HK-2 (cell line): Measurements from ENCODE around the gene MFSD2B.
A peak's percentile ranks its signal among the peaks of the same experiment; 100 is the strongest.
"Not testable (repeated sequence)": the region's sequence is repeated elsewhere in the genome, so short reads cannot be mapped to it uniquely, and the experiment has no call there.

ENCODE experiments used
- DNase-seq: peaks from one replicate; pipeline ENCODE4 v3.0.0-alpha.2; 2018; ENCODE audit not compliant: unreplicated experiment

Gene MFSD2B, protein sequence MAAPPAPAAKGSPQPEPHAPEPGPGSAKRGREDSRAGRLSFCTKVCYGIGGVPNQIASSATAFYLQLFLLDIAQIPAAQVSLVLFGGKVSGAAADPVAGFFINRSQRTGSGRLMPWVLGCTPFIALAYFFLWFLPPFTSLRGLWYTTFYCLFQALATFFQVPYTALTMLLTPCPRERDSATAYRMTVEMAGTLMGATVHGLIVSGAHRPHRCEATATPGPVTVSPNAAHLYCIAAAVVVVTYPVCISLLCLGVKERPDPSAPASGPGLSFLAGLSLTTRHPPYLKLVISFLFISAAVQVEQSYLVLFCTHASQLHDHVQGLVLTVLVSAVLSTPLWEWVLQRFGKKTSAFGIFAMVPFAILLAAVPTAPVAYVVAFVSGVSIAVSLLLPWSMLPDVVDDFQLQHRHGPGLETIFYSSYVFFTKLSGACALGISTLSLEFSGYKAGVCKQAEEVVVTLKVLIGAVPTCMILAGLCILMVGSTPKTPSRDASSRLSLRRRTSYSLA

DNA sequence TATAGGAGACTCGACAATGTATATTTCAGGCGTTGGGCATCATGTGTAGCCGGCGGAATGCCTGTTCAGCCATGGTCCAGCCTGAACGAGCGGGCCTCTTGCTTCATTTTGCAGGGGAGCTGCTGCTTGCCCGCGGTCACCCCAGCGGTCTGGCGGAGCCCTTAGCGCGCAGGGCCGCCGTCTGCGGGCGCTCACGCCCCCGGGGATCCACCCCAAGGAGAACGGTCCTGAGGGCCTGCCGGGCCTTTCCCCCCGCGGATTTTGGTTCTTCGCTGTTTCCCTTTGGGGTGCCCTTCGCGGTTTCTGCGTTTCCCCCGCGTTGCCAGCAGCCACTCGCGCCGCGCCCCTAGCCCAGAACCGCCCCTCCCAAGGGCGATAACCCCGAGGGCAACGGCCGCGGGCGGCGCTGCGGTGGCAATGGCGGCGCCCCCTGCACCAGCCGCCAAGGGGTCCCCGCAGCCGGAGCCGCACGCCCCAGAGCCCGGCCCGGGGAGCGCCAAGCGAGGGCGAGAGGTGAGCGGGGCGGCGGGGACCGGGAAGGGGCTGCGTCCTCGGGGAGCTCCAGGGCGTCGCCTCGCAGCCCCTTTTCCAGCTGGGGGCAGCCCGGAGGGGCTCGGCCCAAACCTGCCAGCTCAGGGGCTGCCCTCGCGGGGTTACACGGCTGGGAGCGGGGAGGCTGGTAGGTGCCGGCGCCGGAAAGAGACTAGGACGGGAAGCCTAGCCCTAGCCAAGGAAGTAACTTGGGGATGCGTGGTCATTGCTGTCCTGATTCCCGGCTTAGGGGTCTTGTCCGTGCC, at the start of gene MFSD2B:
MFSD2B (plus strand) TSS at position 406 of the 797 bp plus-strand sequence; CDS start at position 418, 12 bp downstream.
- no peak for DNase-seq

DNA sequence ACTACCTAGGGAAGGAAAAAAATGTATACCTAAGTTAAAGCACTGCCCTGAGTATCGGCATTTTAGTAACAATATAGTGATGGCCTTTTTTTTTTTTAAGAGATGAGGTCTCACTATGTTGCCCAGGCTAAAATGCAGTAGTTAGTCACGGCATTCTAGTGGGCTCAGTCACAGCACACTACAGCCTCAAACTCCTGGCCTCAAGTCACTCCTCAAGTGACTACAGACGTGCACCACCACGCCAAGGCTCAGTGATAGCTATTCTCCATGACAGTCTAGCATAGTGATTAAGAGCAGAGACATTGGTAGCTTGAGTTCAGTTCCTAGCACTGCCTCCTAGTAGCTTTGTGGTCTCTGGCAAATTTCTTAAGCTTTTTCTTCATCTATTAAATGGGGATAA, 42.0 kb upstream of the MFSD2B start:
- no peak for DNase-seq

DNA sequence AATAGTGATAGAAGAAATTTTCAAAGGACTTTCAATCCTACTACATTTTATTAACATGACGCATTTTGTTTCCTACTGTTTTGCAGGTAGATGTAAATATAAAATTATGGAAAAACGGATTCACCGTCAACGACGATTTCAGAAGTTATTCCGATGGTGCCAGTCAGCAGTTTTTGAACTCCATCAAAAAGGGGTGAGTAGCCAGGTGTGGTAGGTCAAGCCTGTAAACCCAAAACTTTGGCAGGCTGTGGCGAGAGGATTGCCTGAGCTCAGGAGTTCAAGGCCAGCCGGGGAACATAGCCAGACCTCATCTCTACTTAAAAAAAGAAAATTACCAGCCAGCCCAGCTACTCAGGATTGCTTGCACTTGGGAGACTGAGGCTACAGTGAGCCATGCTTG, 33.0 kb upstream of the MFSD2B start:
- DNase-seq, result no peak

DNA sequence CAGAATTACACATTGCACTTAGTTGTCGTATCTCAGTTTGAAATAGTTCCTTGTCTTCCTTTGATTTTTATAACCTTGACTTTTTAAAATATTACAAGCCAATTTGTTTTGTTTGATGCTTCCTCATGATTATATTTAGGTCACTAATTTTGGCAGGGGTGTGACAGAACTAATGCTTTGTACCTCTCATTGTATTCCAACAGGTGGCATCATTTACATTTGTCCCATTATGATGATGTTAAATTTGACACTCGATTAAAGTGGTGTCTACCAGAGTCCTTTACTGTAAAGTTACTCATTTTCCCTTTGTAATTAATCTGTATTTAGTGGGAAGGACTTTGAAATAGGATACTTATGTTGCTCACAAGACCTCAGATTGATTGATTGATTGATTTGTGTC, 21.5 kb upstream of the MFSD2B start:
- DNase-seq, result no peak

DNA sequence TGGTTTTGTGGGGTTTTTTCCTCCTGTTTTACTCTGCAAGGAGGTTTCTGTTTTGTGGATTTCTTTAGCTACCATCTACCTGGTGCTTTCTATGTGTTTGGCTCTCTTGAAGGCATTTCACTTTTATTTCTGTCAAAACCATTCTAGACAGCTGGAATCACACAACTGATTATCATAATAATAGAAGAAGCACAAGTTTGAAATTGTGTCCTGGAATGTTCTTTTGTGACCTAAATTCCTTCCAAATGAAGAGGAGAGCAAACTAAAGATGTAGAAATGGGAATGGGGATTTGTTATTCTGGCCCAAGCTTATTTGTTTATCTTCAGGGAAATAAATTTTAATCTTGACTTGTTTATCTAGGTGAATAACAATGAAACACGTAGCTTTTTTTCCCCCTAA, 17.0 kb upstream of the MFSD2B start:
- no peak for DNase-seq

DNA sequence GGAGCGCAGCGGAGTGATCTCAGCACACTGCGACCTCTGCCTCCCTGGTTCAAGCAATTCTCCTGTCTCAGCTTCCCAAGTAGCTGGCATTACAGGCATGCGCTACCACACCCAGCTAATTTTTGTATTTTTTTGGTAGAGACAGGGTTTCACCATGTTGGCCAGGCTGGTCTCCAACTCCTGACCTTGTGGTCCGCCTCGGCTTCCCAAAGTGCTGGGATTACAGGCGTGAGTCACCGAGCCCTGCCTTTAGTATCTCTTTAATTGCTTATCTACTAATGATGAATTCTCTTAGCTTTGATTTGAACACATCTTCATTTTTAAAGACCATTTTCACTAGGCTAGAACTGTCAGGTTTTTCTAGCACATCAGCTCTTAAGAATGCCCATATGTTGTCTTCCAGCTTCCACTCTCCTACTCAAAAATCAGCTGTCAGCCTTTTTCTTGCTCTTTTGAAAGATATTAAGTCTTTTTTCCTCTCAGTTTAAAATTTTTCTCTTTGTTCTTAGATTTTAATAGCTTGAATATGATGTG, 16.1 kb upstream of the MFSD2B start:
- no peak for DNase-seq

DNA sequence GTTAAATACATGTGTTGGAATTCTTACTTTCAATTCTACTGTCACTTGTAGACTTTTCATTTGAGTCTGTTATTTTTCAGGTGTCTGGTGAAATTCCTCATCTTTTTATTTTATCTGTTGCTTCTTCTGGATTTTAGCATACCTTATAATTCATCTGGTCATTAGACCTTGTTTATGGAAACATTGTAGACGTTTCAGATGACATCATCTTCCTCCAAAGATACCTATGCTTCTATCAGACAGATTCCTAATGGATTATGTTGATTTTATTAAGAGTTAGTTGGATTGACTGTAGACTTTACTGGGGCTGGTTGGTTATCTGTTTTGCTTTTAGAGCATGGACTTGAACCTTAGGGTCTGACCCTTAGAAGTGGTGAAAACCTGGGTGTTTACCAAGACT, 15.3 kb upstream of the MFSD2B start:
- no peak for DNase-seq

DNA sequence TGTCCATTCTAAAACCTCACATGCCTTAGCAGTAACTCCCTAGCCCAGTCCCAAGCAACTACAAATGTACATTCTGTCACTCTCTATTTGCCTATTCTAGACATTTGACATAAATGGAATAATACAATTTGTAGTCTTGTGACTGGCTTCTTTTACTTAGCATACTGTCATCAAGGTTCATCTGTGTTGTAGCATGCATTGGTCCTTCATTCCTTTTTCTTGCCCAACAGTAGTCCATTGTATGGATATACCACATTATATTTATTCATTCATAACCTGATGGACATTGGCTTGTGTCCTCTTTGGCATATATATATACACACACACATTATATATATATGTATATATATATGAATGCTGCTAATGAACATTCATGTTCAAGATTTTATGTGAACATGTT, 2.2 kb upstream of the MFSD2B start:
- DNase-seq, result no peak

DNA sequence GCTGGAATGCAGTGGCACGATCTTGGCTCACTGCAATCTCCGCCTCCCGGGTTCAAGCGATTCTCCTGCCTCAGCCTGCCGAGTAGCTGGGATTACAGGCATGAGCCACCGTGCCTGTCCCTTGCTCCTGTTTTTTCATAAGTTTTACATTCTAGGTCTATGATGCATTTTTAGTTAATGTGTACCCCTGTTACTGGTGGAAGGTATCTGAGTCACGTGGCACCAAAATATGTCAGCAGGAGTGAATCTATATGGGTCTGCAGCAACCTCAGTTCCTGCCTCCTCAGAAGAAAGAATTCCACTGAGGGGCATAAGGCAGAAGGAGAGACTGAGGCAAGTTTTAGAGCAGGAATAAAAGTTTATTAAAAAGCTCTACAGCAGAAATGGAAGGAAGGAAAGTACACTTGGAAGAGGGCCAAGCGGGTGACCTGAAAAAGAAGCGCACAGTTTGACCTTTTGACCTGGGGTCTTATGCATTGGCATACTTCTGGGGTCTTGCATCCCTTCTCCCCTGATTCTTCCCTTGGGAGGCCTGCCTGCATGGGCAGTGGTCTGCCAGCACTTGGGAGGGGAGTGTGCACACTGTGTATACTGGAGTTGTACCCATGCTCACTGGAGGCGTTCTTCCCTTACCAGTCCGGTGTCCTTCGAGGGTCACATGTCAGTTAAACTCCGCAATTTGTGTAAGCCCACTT, 1.1 kb upstream of the MFSD2B start:
- no peak for DNase-seq

DNA sequence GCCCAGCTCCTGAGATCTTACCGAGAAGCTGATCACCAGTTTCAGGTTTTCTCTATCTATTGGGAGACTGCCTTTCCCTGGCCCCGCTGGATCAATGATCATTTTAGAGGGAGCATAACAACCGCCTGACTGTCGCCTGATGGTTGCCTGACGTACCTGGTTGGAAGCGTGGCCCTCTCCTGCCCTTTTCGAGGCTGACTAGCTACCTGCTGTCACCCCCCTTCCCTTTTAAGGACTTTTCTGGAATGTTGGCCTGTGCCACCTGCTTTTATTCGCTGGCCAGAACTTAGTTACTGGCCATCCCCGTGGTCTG, 562 bp upstream of the MFSD2B start:
- DNase-seq, result no peak

DNA sequence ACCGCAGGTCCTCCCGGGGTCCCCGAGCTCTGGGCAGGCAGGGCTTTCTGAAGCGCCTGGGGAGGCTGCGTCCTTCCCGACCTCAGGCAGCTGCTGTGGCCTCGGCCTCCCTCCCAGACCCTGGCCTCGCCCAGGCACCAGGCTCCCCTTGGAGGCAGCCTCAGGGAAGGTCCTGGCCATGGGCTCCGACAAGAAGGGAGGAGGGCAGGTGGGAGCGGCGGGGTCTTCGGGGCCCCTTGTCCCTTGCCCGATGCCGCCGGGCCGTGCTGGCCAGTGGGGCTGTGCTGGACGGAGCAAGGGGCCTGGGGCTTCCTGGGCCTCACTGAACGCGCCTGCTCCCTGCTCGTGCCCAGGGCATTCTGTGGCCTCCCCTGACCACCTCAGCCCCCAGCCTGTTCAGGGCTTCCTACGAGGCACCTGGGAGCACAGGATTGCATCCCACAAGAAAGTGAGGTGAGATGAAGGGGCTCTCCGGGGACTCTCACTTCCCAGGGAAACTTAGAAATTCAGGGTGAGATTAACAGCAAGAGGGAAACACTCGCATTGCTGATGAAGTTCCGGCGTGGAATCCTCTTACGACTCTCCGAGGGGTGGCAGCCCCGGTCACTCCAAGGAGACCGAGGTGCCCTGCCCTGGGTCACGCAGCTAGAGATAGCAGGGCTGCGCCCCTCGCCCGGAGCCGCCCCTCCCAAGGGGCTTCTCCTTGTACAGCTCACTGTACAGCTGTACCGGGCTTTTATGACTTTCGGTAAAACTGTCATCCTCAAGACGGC, 778 bp downstream of the MFSD2B start:
- no peak for DNase-seq

DNA sequence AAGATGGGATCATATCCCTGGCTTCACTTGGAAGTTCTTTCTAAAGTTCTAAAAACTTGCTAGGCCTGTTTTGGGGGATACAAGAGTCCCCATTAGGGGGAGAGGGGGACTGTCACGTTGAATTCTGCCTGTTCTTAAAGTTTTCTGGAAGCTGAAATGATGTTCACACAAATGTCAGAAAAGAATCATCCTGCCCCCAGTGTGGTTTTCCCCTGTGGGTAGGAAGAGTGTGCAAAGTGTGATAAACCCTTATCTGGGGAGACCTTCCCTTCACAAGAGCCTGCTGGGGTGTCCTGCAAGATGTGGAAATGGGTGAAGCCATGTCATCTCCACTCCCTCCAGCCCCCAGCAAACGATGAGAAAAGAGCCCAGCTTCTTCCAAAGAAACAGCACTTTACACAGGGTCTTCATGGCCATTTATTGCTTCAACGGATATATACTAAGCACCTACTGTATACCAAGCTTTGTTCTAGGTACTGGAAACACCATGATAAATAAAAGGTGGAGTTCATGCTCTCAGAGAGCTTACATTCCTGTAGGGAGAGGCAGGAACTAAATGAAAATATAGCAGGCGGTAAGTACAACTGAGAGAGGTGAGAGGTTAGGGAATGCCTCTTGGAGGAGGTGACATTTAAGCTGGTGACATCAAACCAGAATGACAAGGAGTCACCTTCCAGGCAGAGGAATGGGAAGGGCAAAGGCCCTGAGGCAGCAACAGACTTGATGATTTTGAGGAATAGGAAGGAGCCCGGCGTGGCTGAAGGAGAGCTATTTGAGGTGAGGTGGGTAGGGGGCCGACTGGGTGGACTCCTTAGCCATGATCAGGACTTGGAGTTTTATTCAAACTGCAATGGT, 1.6 kb downstream of the MFSD2B start:
- no peak for DNase-seq

DNA sequence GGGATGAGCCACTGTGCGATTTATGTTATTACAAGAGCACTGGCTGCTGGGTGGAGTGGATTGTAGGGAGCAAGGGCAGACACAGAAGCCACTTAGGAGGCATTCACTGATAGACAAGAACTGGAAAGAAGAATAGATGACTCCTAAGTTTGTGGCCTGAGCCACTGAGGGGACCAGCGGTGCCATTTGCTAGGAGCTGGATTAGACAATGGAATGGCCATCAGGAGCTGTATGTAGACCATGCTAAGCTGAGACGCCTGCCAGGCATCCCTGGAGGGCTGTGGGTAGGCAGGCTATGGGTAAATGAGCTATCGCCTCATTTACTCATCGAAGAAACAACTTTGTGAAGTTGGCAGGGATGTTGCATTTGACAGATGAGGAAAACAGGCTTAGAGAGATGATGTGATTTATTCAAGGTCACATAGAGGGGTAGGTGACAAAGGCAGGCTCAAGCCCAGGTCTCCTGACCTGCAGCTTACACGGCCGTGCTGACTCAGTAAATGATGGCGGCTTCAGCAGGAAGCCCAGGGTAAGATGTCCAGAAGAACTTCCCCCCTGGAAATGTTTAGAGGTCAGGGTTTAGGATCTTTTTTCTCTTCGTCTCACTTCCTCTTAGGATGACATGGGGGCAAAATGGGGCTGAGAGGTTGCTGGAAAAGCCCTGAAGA, 2.8 kb downstream of the MFSD2B start:
- DNase-seq, result no peak

DNA sequence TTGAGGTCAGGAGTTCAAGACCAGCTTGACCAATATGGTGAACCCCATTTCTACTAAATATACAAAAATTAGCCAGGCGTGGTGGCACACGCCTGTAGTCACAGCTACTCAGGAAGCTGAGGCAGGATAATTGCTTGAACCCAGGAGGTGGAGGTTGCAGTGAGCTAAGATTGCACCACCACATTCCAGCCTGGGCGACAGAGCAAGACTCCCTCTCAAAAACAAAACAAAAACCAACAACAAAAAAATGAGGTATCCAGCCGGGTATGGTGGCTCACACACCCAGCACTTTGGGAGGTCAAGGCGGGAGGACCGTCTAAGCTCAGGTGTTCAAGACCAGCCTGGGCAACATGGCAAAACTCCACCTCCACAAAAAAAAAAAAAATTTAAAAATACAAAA, 5.0 kb downstream of the MFSD2B start:
- DNase-seq, result not testable (repeated sequence)

DNA sequence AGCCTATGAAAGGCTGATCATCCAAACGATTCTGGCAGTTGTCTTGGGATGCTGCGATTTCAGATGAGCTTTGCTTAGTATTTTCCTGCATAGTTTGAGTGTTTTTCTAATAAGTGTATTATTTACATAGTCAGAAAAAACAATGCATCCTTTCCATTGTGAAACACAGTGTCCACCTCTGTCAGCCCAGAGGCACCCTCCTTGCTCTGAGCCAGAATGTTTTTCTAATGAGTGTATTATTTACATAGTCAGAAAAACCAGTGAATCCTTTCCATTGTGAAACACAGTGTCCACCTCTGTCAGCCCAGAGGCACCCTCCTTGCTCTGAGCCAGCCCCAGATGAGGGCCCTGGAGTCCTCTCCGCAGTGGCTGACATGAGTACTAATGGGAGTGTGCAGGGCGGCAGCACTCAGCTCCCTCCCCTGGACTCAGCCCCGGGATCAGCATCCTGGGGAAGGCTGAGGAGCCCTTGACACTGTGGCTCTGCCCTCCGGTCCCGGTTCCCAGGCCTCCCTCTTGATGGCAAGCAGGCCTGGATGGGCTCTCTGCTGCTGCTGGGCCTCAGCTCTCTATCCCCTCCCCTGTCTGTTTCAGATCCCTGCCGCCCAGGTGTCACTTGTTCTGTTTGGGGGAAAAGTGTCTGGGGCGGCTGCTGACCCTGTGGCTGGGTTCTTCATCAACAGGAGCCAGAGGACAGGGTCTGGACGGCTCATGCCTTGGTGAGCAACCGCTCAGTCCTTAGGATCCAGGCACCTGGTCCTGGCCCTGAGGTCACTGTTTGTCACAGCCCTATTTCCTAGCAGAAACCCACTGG, 5.9 kb downstream of the MFSD2B start:
- DNase-seq, result peak; percentile 35

DNA sequence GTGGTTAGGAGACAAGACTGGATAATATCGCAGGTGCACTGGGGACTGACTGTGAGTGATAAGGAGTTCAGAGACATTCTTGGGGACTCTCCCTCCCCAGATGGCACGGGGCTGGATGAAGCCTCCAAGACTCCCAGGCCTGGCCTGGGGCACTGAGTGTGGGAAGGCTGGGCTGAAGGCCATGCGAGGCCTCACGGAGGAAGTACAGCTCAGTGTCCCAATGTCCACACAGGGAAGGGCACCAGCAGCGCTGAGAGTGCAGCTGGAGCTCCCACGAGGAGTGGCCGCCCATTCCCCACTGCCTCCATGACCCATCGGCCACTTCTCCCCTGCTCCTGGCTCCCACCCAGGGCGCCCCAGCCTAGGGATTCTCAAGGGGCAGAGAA, 6.5 kb downstream of the MFSD2B start:
- DNase-seq, result no peak

DNA sequence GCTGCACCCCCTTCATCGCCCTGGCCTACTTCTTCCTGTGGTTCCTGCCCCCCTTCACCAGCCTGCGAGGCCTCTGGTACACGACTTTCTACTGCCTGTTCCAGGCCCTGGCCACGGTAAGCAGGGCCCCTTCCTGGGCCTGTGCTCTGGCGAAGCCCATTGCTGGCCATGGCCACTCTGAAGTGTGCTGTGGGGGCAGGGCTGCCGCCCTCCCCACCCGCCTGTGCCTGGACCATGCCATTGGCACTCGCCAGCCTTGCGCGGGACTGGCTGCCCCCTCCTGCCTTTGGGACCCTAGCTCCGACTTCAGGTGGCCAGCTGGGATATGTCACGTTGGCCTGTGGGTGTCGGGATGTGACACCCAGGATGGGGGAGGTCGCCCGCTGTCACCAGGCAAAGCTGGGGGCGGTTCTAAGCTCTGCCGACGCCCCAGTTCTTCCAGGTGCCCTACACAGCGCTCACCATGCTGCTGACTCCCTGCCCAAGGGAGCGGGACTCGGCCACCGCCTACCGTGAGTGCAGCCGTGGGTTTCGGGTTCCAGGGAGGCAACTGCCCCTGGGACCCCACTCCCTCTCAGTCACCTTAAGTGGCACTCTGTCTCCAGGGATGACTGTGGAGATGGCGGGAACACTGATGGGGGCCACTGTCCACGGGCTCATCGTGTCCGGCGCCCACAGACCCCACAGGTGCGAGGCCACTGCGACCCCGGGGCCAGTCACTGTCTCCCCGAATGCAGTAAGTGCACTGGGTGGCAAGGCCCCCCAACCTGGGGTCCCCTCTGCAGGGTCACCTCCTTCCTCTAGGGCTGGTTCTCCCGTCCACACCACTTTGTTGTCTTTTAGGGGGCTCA, 7.2 kb downstream of the MFSD2B start:
- no peak for DNase-seq

DNA sequence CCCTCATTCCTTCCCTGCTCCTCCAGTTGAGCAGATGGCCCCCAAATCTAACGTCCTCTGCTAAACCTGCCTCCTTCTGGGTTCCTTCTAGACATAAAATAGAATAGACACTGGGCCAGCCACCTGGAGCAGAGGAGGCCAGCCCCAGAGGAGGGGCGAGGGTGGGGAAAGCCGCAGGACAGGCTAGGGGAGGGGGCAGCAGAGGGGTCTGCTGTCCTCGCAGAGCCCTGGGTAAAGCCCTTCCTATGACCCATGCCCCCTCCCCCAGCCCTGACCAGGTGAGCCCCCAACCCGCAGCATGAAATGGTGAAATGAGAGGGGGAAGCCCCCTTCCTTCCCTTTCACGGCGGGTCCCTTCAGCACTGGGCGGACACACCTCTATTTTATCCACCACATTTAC, 7.8 kb downstream of the MFSD2B start:
- DNase-seq, result no peak
